Suprapubic skin (tissue), 4 donors: ENCODE measurements around the gene PROZ. TPM values are rescaled to one million over a fixed set of nuclear protein-coding genes. Genes with fewer than 3 reads are reported as not detected.

Source experiments
- DNase-seq, 2 donors: peaks; one replicate each; pipeline ENCODE4 v3.0.0-alpha.2; 2019; ENCODE audit warnings: low spot score in 2 of 2
- H3K27ac ChIP-seq: fragments of 200-600 bp; sonication (generic); one replicate; pipeline ENCODE4 v1.5.1; 2019
- H3K27me3 ChIP-seq: fragments of 200-600 bp; sonication (generic); one replicate; pipeline ENCODE4 v1.5.1; 2019
- H3K36me3 ChIP-seq: fragments of 200-600 bp; sonication (generic); one replicate; pipeline ENCODE4 v1.5.1; 2019
- H3K4me1 ChIP-seq: fragments of 200-600 bp; sonication (generic); one replicate; pipeline ENCODE4 v1.5.1; 2019
- H3K4me3 ChIP-seq: fragments of 200-600 bp; sonication (generic); one replicate; pipeline ENCODE4 v1.5.1; 2019; ENCODE audit warnings: mild to moderate bottlenecking
- H3K9me3 ChIP-seq: fragments of 200-600 bp; sonication (generic); one replicate; pipeline ENCODE4 v1.5.1; 2019
- EP300 ChIP-seq: sonication (generic); formaldehyde crosslinking; IDR thresholded peaks from one replicate; pipeline ENCODE4 v1.6.1; 2017; ENCODE audit warnings: antibody characterized with exemption
- POLR2A ChIP-seq, 2 donors: fragments of 450-650 bp; IDR thresholded peaks; one replicate each; pipeline ENCODE4 v1.6.1; 2017; ENCODE audit warnings: antibody characterized with exemption in 2 of 2, mild to moderate bottlenecking in 2 of 2, moderate library complexity in 2 of 2
- POLR2AphosphoS5 ChIP-seq, 3 donors: sonication (generic); formaldehyde crosslinking; IDR thresholded peaks; one replicate each; pipeline ENCODE4 v1.6.1; 2017; ENCODE audit warnings: antibody characterized with exemption in 3 of 3
- WGBS: methylation state at CpG from one replicate; pipeline ENCODE4 v1.1.5; 2018; 5-methylcytosine and 5-hydroxymethylcytosine counted together
- total RNA-seq, 4 donors: library from RNA; depleted of rRNA; stranded (reverse); fragments of >200 nt; gene quantifications; one replicate each; pipeline ENCODE4 v1.1.0, GENCODE V29; 2016
- TF ChIP-seq, protein P1 (sequence below), 2 donors: fragments of 200-600 bp in 1 of 2; fragments of 450-650 bp in 1 of 2; sonication (generic) in 1 of 2; IDR thresholded peaks; one replicate each; pipeline ENCODE4 v1.5.1; 2016 to 2019; ENCODE audit warnings: antibody characterized with exemption in 2 of 2, mild to moderate bottlenecking in 1 of 2, moderate library complexity in 1 of 2

Gene PROZ
- total RNA-seq, 4 donors from 2014 or later = not detected

GRCh38 chr13:113162783-113163685 lies 4.6 kb downstream of the PROZ start:
- Histone ChIP-seq H3K4me1 (no peaks in the 10 kb centered on the region), H3K9me3 (no peaks in the 10 kb centered on the region), H3K27ac (no peak overlapping the region), H3K36me3 (peaks cover under 1% of the 10 kb centered on the region), H3K27me3 (peaks cover 28% of the 10 kb centered on the region), H3K4me3 (no peak overlapping the region)
- no peak for DNase-seq
- WGBS = 29% methylated on average over 23 of the region's 25 CpGs
- TF ChIP-seq POLR2A (IDR thresholded peaks at IDR 0.05) (no peak), POLR2AphosphoS5 (IDR thresholded peaks at IDR 0.05) (no peak), EP300 (no peak)
- TF ChIP-seq, protein P1, sequence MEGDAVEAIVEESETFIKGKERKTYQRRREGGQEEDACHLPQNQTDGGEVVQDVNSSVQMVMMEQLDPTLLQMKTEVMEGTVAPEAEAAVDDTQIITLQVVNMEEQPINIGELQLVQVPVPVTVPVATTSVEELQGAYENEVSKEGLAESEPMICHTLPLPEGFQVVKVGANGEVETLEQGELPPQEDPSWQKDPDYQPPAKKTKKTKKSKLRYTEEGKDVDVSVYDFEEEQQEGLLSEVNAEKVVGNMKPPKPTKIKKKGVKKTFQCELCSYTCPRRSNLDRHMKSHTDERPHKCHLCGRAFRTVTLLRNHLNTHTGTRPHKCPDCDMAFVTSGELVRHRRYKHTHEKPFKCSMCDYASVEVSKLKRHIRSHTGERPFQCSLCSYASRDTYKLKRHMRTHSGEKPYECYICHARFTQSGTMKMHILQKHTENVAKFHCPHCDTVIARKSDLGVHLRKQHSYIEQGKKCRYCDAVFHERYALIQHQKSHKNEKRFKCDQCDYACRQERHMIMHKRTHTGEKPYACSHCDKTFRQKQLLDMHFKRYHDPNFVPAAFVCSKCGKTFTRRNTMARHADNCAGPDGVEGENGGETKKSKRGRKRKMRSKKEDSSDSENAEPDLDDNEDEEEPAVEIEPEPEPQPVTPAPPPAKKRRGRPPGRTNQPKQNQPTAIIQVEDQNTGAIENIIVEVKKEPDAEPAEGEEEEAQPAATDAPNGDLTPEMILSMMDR (IDR thresholded peaks at IDR 0.05) = no peak

GRCh38 chr13:113164492-113164891 lies 6.0 kb downstream of the PROZ start:
- Histone ChIP-seq H3K4me1 (no peaks in the 10 kb centered on the region), H3K4me3 (no peak overlapping the region), H3K36me3 (peaks cover 9% of the 10 kb centered on the region), H3K9me3 (no peaks in the 10 kb centered on the region), H3K27ac (no peak overlapping the region), H3K27me3 (peaks cover 28% of the 10 kb centered on the region)
- DNase-seq = no peak
- WGBS = 87% methylated on average over 11 of the region's 12 CpGs
- TF ChIP-seq POLR2AphosphoS5 (IDR thresholded peaks at IDR 0.05) (no peak), EP300 (no peak), POLR2A (IDR thresholded peaks at IDR 0.05) (no peak)
- TF ChIP-seq, protein P1 (IDR thresholded peaks at IDR 0.05) = no peak

DNA sequence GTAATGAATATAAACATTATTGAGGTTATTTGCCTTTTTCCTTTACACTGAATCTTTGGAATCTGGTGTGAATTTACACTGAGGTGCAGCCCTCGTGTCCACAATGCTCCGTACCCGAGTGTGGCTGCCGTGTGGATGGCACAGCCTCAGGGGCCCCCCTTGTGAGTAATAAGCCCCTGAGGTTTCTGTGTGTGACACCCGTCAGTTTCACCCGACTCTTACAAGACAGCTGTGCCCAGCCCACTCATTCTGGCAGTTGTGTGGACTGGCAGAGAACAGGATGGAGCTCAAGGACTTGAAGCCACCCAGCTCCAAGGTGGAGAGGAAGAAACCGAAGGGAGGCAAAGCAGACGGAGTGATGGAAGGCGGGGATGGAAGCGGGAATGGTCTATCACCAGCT lies 7.8 kb downstream of the PROZ start:
- H3K9me3 ChIP-seq = no peaks in the 10 kb centered on the region
- no peak overlapping the region for H3K4me3 ChIP-seq
- H3K27ac ChIP-seq = no peak overlapping the region
- TF ChIP-seq EP300 (no peak), POLR2A (IDR thresholded peaks at IDR 0.05) (no peak)
- TF ChIP-seq, protein P1 (IDR thresholded peaks at IDR 0.05) = no peak
- 85% methylated on average over 10 of the region's 10 CpGs for WGBS
- H3K27me3 ChIP-seq = peaks cover 20% of the 10 kb centered on the region
- no peaks in the 10 kb centered on the region for H3K4me1 ChIP-seq
- no peak for DNase-seq
- peaks cover 13% of the 10 kb centered on the region for H3K36me3 ChIP-seq

- Histone ChIP-seq H3K27me3 (peaks cover 16% of the 10 kb centered on the region), H3K4me1 (no peaks in the 10 kb centered on the region), H3K27ac (no peak overlapping the region), H3K36me3 (peaks cover 17% of the 10 kb centered on the region), H3K9me3 (no peaks in the 10 kb centered on the region), H3K4me3 (no peak overlapping the region)
- 88% methylated on average over 4 of the region's 5 CpGs for WGBS
- no peak for TF ChIP-seq POLR2A (IDR thresholded peaks at IDR 0.05)
- TF ChIP-seq POLR2AphosphoS5 (IDR thresholded peaks at IDR 0.05) = no peak
- no peak for TF ChIP-seq EP300
- TF ChIP-seq, protein P1 (IDR thresholded peaks at IDR 0.05) = no peak
- no peak for DNase-seq
These were observed 8.2 kb downstream of the PROZ start for GRCh38 chr13:113166681-113167080.

GRCh38 chr13:113167155-113167554 lies 8.7 kb downstream of the PROZ start:
- no peak overlapping the region for H3K4me3 ChIP-seq
- no peaks in the 10 kb centered on the region for H3K9me3 ChIP-seq
- H3K27me3 ChIP-seq = peaks cover 15% of the 10 kb centered on the region
- TF ChIP-seq EP300 = no peak
- TF ChIP-seq POLR2A (IDR thresholded peaks at IDR 0.05) = no peak
- TF ChIP-seq, protein P1 (IDR thresholded peaks at IDR 0.05) = no peak
- TF ChIP-seq POLR2AphosphoS5 (IDR thresholded peaks at IDR 0.05) = no peak
- peaks cover 22% of the 10 kb centered on the region for H3K36me3 ChIP-seq
- no peak for DNase-seq
- H3K4me1 ChIP-seq = no peaks in the 10 kb centered on the region
- 87% methylated on average over 10 of the region's 10 CpGs for WGBS
- H3K27ac ChIP-seq = no peak overlapping the region
